Progenitor cell of endocrine pancreas (in vitro differentiated cells): ENCODE data around the gene CDH23. TPM values are rescaled to one million over a fixed set of nuclear protein-coding genes. Genes with fewer than 3 reads are reported as not detected.

Source experiments
- DNase-seq: peaks from one replicate; pipeline ENCODE4 v3.0.0; 2021; ENCODE audit warnings: low spot score; ENCODE audit not compliant: unreplicated experiment
- H3K27ac Mint-ChIP-seq: 2 replicates; pipeline ENCODE4 v1.8.0; 2021; ENCODE audit warnings: mild to moderate bottlenecking, moderate library complexity, mixed read lengths
- H3K27me3 Mint-ChIP-seq: 2 replicates; pipeline ENCODE4 v1.8.0; 2021; ENCODE audit warnings: mixed read lengths
- H3K36me3 Mint-ChIP-seq: 2 replicates; pipeline ENCODE4 v1.8.0; 2022; ENCODE audit warnings: mixed read lengths; ENCODE audit not compliant: insufficient read depth
- H3K4me1 Mint-ChIP-seq: 2 replicates; pipeline ENCODE4 v1.8.0; 2021; ENCODE audit warnings: low read depth, mixed read lengths
- H3K4me3 Mint-ChIP-seq: 2 replicates; pipeline ENCODE4 v1.8.0; 2021; ENCODE audit warnings: low read depth, mild to moderate bottlenecking, moderate library complexity, mixed read lengths
- H3K9me3 Mint-ChIP-seq: 2 replicates; pipeline ENCODE4 v1.8.0; 2021; ENCODE audit warnings: low read depth, mixed read lengths
- CTCF ChIP-seq: fragments of 200-600 bp; sonication (generic); IDR thresholded peaks from one replicate; pipeline ENCODE4 v1.5.0; 2021; ENCODE audit warnings: antibody characterized with exemption, mild to moderate bottlenecking; ENCODE audit not compliant: unreplicated experiment
- total RNA-seq: library from RNA; stranded (reverse); gene quantifications from 2 replicates; pipeline ENCODE4 v1.2.1, GENCODE V29; 2021

Gene CDH23
- total RNA-seq, 1 donor from 2014 or later: 0.43 TPM

GRCh38 chr10:71404503-71405295 is 8.0 kb downstream of the CDH23 start:
- H3K9me3 Mint-ChIP-seq: no peaks in the 10 kb centered on the region
- TF ChIP-seq CTCF: no peak
- H3K27me3 Mint-ChIP-seq: peaks cover 49% of the 10 kb centered on the region
- H3K4me1 Mint-ChIP-seq: no peaks in the 10 kb centered on the region
- H3K36me3 Mint-ChIP-seq: no peaks in the 10 kb centered on the region
- no peak overlapping the region for H3K27ac Mint-ChIP-seq
- H3K4me3 Mint-ChIP-seq: no peak overlapping the region
- DNase-seq: no peak

DNA sequence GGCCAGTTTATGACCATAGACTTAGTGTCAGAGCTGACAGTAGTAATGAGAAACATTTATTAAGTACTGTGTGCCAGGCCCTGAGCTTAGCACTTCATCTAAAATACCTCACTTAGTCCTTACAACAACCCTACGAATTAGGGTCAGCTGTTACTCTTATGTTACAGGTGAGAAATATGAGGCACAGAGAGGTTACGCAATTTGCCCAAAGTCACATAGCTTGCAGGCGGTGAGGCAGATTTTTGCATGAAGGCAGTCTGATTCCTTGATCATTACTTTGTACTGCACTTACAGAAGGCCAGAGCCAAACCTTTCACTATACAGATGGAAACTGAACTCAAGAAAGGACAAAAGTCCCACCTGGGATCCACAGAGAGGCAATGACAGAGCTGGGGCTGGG is 10.2 kb downstream of the CDH23 start:
- DNase-seq: no peak
- Mint-ChIP-seq H3K9me3 (peaks cover 8% of the 10 kb centered on the region), H3K4me1 (no peaks in the 10 kb centered on the region), H3K4me3 (no peak overlapping the region), H3K27ac (no peak overlapping the region), H3K27me3 (peaks cover 29% of the 10 kb centered on the region), H3K36me3 (no peaks in the 10 kb centered on the region)
- no peak for TF ChIP-seq CTCF

DNA sequence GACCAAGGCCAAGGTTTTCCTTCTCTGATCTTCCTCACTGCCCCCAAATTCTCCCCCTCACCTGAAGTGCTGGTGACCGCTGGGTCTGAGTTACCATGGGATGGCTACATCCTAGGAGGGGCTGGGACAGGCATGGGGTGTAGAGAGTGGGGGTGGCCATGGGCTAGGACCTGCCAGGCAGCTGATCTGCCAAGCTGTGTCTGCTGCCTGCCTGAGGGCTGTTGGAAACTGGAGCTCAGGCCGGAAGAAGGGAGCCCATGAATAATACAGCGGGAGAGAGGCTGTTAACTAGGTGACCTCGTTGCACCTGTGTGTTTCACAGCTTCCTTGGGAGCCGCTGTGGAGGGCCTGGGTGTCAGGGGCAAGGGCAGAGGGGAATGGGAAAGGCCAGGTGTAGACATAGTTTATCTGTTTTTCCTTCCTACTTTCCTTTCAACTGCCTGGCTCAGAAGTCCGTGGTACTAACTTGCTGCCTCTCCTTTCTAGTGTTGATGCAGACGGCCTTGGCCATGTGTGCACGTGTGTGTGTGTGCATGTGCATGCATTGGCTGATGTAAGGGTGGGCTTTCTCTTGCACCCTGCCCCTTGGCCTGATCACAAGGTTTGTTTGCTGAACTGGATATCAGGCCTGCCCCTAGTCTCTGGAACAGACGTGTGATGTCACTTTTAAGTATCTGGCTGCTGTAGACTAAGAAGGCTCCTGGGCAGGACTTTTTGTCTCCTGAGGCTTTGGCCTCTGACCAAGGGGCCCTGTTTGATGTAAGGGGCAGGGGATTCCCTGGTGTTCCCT is 11.9 kb downstream of the CDH23 start:
- no peaks in the 10 kb centered on the region for H3K36me3 Mint-ChIP-seq
- no peak overlapping the region for H3K4me3 Mint-ChIP-seq
- no peak for TF ChIP-seq CTCF
- peaks cover 24% of the 10 kb centered on the region for H3K27me3 Mint-ChIP-seq
- peaks cover 14% of the 10 kb centered on the region for H3K9me3 Mint-ChIP-seq
- DNase-seq: no peak
- no peak overlapping the region for H3K27ac Mint-ChIP-seq
- no peaks in the 10 kb centered on the region for H3K4me1 Mint-ChIP-seq

DNA sequence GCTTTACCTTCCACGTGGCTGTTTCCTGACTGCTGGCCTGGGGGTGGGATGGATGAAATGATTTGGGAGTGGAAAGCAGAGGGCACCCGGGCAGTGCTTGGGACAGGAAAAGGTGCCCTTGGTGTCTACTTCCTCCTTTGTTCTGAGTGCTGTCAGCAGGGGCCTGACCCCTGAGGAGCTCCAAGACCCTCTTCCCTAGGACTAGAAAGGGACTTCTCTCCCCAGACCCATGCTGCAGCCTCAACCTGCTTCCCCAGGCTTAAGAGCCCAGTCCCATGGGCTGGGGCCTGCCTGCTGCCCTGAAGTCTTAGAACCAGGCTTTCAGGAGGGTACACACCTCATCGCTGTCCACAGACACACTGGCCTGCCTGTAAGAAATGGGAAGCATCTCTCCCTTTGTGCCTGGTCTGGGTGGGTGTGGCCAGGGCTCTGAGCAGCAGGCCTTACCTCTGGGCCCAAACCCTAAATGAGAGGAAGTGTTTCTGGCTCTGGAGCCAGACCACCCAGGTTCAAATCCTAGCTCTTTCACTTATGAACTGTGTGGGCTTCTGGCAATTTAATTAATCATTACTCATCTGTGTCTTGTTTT is 12.9 kb downstream of the CDH23 start:
- H3K27me3 Mint-ChIP-seq: peaks cover 28% of the 10 kb centered on the region
- DNase-seq: no peak
- no peak overlapping the region for H3K27ac Mint-ChIP-seq
- H3K4me1 Mint-ChIP-seq: no peaks in the 10 kb centered on the region
- TF ChIP-seq CTCF: no peak
- peaks cover 14% of the 10 kb centered on the region for H3K9me3 Mint-ChIP-seq
- no peaks in the 10 kb centered on the region for H3K36me3 Mint-ChIP-seq
- no peak overlapping the region for H3K4me3 Mint-ChIP-seq

- Mint-ChIP-seq H3K27me3 (peaks cover 13% of the 10 kb centered on the region), H3K4me1 (no peaks in the 10 kb centered on the region), H3K27ac (no peak overlapping the region), H3K9me3 (peaks cover 19% of the 10 kb centered on the region), H3K36me3 (no peaks in the 10 kb centered on the region), H3K4me3 (no peak overlapping the region)
- DNase-seq: no peak
- no peak for TF ChIP-seq CTCF
These were observed 16.9 kb downstream of the CDH23 start for GRCh38 chr10:71413581-71413980.
